ENCODE measurements around the gene CSTB. TPM values are rescaled to one million over a fixed set of nuclear protein-coding genes. Genes with fewer than 3 reads are reported as not detected.

The CSTB gene
- total and polyA plus RNA-seq, 12 donors: 9.5 to 143 (median 60.6) TPM

GRCh38 chr21:43759651-43760050, 16.5 kb downstream of the CSTB start:
- 95 to 99% (median 97%) methylated on average over 10 to 19 of the region's 19 CpGs for WGBS, 4 donors
- Histone ChIP-seq H3K36me3 (replicated peaks in 1 of 2) (peaks cover 0 to 46% of the 10 kb centered on the region in 2 donors), H3K27ac (peak overlapping the region in 1 of 5 donors; percentile 15), H3K9me3 (replicated peaks in 1 of 3) (no peaks in the 10 kb centered on the region), H3K4me3 (no peak overlapping the region), H3K27me3 (no peaks in the 10 kb centered on the region), H3K4me1 (replicated peaks in 1 of 2) (peaks cover 6 to 21% of the 10 kb centered on the region in 2 donors)
- no peak for DNase-seq
- intact Hi-C loops (cut with DNase I): no loop called here
- TF ChIP-seq CTCF (IDR thresholded peaks at IDR 0.05) (no peak), POLR2A (IDR thresholded peaks at IDR 0.05) (no peak)

- peak overlapping the region in 4 of 5 donors; percentile 34 to 82 (median 56) for H3K27ac ChIP-seq
- H3K4me3 ChIP-seq: no peak overlapping the region
- no peaks in the 10 kb centered on the region for H3K27me3 ChIP-seq
- H3K4me1 ChIP-seq (replicated peaks in 1 of 2): peaks cover 6 to 21% of the 10 kb centered on the region in 2 donors
- no peaks in the 10 kb centered on the region for H3K9me3 ChIP-seq (replicated peaks in 1 of 3)
- intact Hi-C loops (cut with DNase I): no loop called here
- TF ChIP-seq CTCF (IDR thresholded peaks at IDR 0.05) (no peak), POLR2A (IDR thresholded peaks at IDR 0.05) (no peak)
- peaks cover 0 to 54% of the 10 kb centered on the region in 2 donors for H3K36me3 ChIP-seq (replicated peaks in 1 of 2)
- DNase-seq: no peak
- 71 to 82% (median 72%) methylated on average over 7 to 10 of the region's 10 CpGs for WGBS, 4 donors
Observed at GRCh38 chr21:43758811-43759210, 17.3 kb downstream of the CSTB start.

GRCh38 chr21:43758111-43758641, 17.9 kb downstream of the CSTB start:
- H3K4me1 ChIP-seq (replicated peaks in 1 of 2): peaks cover 6 to 21% of the 10 kb centered on the region in 2 donors
- peaks cover 0 to 61% of the 10 kb centered on the region in 2 donors for H3K36me3 ChIP-seq (replicated peaks in 1 of 2)
- no peaks in the 10 kb centered on the region for H3K27me3 ChIP-seq
- DNase-seq: peak in 6 of 7 donors; percentile 53 to 71 (median 66)
- intact Hi-C loops (cut with DNase I): no loop called here
- no peaks in the 10 kb centered on the region for H3K9me3 ChIP-seq (replicated peaks in 1 of 3)
- TF ChIP-seq CTCF (IDR thresholded peaks at IDR 0.05) (peak in 1 of 6 experiments; percentile 3), POLR2A (IDR thresholded peaks at IDR 0.05) (peak in 1 of 2 donors; percentile 15)
- WGBS, 4 donors: 28 to 39% (median 35%) methylated on average over 12 to 18 of the region's 18 CpGs
- peak overlapping the region; percentile 26 to 82 (median 36) for H3K27ac ChIP-seq
- H3K4me3 ChIP-seq: peak overlapping the region in 2 of 4 donors; percentile 8 to 9

GRCh38 chr21:43757601-43758000, 18.5 kb downstream of the CSTB start:
- DNase-seq: peak in 5 of 7 donors; percentile 43 to 66 (median 59)
- intact Hi-C loops (cut with DNase I): no loop called here
- WGBS, 4 donors: 46 to 73% (median 60%) methylated on average over 6 to 16 of the region's 16 CpGs
- Histone ChIP-seq H3K4me3 (peak overlapping the region in 1 of 4 donors; percentile 9), H3K4me1 (replicated peaks in 1 of 2) (peaks cover 6 to 21% of the 10 kb centered on the region in 2 donors), H3K36me3 (replicated peaks in 1 of 2) (peaks cover 0 to 66% of the 10 kb centered on the region in 2 donors), H3K9me3 (replicated peaks in 1 of 3) (no peaks in the 10 kb centered on the region), H3K27me3 (no peaks in the 10 kb centered on the region), H3K27ac (peak overlapping the region; percentile 26 to 82 (median 36))
- TF ChIP-seq CTCF (IDR thresholded peaks at IDR 0.05) (no peak), POLR2A (IDR thresholded peaks at IDR 0.05) (no peak)

Measured in adrenal gland (tissue), 12 donors.